ENCODE data around the gene RAD54L.
"Not testable (repeated sequence)": the region's sequence is repeated elsewhere in the genome, so short reads cannot be mapped to it uniquely, and the experiment has no call there.

RAD54L gene

GRCh38 chr1:46288485-46289133 lies 41.0 kb downstream of the RAD54L start:
- no peak for DNase-seq

GRCh38 chr1:46289134-46289494 lies 41.6 kb downstream of the RAD54L start:
- no peak for DNase-seq

DNA sequence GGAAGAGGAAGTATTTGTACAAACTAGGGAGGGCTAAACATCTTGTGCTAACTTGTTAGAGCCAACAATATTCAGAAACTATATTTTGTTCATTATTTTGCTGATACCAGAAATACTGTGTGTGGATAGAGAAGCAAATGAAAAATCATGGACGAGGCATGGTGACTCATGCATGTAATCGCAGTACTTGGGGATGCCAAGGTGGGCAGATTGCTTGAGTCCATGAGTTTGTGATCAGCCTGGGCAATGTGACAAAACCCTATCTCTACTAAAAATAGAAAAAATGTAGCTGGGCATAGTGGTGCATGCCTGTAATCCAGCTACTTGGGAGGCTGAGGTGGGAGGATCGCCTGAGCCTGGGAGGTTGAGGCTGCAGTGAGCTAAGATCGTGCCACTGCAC lies 42.4 kb downstream of the RAD54L start:
- no peak for DNase-seq

- no peak for DNase-seq
Observed at GRCh38 chr1:46295306-46295705, 47.7 kb downstream of the RAD54L start.

GRCh38 chr1:46298387-46298786 lies 50.8 kb downstream of the RAD54L start:
- DNase-seq, result no peak

GRCh38 chr1:46300673-46301405 lies 53.3 kb downstream of the RAD54L start:
- no peak for DNase-seq

DNA sequence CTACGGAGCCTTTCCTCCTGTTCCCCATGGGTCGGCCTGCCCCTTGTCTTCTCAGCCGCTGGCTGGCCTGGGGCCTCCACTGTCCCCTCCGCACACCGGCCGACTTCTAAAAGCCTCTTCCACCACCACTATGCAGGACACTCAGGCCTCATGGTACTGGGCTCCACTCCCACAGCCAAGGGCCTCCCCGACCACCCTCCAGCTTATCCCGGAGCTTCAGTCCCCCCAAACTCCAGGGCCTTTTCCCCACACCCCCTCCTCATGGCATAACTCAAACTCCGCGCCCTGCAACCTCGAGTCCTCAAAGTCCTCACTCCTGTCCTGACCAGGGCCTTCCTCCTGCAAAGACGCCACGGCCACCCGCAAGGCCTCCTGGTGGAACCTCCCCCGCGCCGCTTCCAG lies 53.8 kb downstream of the RAD54L start:
- peak in 1 of 2 experiments; percentile 76 for DNase-seq

DNA sequence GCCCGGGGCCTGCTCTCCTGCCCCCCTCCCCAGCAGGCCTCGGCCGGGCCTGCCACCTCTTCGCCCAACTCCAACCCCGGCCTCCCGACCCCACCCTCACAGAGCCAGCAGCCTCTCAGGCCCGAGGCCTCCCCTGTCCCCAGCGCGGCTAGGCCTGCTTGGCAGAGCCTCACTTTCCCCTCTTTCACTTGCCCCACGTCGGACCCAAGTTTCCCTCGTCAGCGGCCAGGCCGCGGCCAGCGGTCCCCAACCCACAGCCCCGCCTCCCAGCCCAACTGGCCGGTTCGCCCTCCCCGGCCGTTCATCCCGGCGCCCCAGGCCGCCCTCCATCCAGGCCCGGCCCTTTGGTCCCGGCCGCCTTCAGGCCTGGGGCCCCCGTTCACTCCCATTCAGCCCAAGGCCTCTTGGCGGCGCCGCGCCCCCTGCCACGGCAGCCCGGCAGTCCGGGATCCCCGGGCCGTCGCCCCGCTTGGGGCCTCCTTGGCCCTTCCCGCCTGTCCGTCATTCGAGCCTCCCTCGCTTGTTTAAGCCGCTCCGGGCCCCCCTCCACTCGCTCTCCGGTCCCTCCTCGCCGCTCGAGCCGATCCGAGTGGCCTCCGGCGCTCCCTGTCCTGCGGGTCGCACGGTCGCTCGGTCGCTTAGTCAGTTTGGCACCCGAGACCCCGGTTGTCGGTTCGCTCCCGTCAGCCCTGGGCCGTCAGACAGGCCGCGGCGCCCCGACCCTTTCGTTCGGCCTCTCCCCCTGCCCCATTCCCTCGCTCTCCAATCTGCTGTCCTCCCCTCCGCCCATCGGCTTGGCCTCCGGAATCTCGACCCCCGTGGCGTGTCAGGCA lies 54.5 kb downstream of the RAD54L start:
- peak; percentile 59 to 91 for DNase-seq

DNA sequence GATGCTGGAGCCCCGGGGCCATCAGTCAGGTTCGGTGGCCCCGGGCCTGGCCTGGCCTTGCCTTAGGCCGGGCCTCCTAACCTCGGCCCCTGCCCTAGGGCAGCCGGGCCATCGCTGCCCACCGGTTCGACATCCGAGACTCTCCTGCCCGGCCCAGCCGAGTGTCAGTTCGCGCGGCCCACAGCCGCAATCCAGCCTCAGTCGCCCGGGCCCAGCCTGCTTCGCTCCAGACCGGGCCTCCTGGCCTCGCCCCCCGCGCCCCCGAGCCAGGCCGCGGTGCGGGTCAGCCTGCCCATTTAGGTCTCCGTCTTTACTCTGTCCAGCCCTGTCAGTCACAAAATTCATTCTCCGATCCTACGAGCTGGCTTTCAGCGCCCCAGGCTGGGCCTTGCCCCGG lies 55.1 kb downstream of the RAD54L start:
- peak; percentile 67 to 90 for DNase-seq

GRCh38 chr1:46303038-46303871 lies 55.7 kb downstream of the RAD54L start, which contains the start of the genes LRRC41 and UQCRH:
Gene LRRC41 (minus strand): TSS chr1:46303616. CDS start chr1:46303322, 294 bp downstream.
Gene UQCRH (plus strand): TSS chr1:46303698. CDS start chr1:46303767, 69 bp downstream.
- DNase-seq, result peak; percentile 99 to 100

DNA sequence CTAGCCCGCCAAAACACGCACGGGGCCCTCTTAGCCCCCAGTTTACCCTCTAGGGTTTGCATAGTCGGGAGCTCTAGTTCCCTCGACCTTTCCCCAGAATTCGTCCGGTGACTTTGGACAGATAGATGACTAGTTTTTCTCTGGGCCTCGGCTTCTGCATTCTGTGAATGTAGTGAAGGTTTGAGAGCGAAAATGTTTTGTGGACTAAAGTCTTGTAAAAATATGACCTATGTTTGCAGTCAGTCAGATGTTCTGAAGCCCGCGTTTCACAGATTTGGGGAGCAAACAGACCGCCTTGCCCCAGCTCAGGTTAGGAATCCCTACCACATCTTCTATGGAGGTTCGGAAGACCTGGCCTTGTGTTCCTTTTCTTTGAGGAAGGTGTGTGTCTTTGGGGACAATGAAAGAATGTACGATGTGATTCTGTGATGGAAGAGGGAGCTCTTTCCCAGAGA lies 56.3 kb downstream of the RAD54L start:
- DNase-seq, result peak in 1 of 2 experiments; percentile 70

DNA sequence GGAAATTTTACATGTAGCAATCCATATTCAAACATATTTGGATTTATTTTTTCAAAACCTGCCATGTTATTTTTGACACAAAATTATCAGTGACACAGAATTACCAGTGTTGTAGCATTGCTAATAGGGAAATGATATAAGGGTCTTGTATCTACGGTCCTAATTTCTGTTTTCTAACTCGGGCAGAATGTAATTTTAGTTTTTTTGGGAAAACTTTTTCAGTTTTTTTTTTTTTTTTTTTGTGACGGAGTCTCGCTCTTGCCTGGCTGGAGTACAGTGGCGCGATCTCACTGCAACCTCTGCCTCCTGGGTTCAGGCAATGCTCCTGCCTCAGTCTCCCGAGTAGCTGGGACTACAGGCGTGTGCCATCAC lies 58.6 kb downstream of the RAD54L start:
- DNase-seq, result no peak

DNA sequence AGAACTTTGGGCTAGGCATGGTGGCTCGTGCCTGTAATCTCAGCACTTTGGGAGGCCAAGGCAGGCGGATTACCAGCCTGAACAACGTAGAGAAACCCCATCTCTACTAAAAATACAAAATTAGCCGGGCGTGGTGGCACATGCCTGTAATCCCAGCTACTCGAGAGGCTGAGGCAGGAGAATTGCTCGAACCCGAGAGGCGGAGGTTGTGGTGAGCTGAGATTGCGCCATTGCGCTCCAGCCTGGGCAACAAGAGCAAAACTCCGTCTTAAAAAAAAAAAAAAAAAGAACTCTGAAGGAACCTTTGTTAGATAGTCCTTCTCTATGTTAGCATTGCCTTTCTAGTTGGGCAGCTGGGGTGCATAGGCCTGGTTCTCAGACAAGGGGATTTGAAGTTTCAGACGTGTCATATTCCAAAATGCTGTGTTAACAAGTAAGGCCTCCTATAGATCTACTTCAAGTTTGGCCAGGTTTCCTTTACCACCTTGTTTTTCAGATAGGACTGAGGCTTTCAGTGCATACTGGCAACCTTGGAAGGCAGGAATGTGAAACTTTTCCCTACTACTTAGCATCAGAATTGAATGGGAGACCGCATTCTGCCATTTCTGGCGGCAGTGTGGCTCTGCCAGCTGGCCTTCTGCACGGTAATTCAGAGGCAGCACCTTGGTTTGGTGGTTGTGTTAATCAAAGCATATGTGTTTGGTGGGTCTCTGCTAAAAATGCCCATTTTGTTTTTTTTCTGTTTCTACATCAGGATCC lies 62.0 kb downstream of the RAD54L start:
- no peak for DNase-seq

DNA sequence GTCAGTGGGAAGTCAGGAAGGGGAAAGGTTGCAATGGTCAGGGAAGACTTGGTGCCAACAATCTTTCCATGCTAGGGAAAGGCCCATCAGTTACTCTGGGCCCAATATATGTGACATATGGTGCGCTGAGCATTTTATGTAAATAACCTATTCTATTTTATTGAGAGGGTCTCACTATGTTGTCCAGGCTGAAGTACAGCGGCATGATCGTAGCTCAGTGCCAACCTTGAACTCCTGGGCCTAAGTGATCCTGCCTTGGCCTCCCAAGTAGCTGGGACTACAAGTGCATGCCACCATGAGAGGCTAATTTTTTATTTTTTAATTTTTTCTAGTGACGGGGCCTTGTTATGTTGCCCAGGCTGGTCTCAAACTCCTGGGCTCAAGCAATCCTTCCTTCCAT lies 62.8 kb downstream of the RAD54L start:
- no peak for DNase-seq

DNA sequence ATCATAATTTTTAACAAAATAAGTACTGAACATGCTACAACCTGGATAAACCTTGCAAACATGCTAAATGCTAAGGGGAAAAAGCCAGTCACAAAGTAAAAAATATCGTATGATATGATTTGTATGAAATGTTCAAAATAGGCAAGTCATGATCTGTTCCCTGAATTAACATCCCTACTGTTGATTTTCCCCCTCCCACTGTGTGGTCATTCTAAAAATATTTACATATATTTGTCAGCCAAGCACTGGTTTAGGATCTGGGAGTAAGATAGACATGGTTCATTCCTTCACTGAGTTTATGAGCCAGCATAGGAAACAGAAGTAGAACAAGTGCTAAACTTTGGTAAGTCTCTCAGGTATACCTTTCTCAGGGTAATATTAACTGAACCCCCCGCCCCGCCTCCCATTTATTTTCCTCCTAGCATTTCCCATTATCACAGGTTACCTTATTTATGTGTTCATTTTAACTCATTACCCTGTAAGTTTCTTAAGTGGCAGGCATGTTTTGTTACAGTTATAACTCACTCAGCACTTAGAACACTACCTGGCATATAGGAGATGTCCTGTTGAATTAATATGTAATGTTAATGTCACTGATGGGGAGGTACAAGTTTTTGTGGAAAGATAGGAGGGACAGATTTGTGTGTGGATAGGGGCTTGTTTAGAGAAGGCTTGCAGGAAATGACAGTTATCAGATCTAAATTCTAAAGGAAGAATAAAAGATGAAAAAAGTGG lies 68.3 kb downstream of the RAD54L start:
- DNase-seq, result no peak

DNA sequence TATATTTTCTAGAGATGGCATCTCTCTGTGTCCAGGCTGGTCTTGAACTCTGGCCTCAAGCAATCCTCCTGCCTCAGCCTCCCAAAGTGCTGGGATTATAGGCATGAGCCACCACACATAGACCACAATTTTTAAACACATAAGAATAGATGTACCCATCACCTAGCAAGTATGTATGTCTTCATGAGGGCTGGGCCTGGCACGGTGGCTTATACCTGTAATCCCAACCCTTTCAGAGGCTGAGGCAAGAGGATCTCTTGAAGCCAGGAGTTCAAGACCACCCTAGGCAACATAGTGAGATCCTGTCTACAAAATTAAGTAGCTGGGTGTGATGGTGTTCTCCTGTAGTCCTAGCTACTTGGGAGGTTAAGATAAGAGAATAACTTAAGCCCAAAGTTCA lies 69.8 kb downstream of the RAD54L start:
- DNase-seq, result no peak

- DNase-seq, result not testable (repeated sequence)
Observed at GRCh38 chr1:46319301-46319700, 71.7 kb downstream of the RAD54L start.

- DNase-seq, result not testable (repeated sequence)
Observed at GRCh38 chr1:46319960-46320914, 72.7 kb downstream of the RAD54L start.

- DNase-seq, result not testable (repeated sequence)
Observed at GRCh38 chr1:46322191-46322590, 74.6 kb downstream of the RAD54L start.
